ENCODE measurements around the gene EFEMP2. TPM values are rescaled to one million over a fixed set of nuclear protein-coding genes. Genes with fewer than 3 reads are reported as not detected.

The EFEMP2 gene
- total and polyA plus RNA-seq, 2 experiments from 2014 or later, result 161 to 216 TPM

DNA sequence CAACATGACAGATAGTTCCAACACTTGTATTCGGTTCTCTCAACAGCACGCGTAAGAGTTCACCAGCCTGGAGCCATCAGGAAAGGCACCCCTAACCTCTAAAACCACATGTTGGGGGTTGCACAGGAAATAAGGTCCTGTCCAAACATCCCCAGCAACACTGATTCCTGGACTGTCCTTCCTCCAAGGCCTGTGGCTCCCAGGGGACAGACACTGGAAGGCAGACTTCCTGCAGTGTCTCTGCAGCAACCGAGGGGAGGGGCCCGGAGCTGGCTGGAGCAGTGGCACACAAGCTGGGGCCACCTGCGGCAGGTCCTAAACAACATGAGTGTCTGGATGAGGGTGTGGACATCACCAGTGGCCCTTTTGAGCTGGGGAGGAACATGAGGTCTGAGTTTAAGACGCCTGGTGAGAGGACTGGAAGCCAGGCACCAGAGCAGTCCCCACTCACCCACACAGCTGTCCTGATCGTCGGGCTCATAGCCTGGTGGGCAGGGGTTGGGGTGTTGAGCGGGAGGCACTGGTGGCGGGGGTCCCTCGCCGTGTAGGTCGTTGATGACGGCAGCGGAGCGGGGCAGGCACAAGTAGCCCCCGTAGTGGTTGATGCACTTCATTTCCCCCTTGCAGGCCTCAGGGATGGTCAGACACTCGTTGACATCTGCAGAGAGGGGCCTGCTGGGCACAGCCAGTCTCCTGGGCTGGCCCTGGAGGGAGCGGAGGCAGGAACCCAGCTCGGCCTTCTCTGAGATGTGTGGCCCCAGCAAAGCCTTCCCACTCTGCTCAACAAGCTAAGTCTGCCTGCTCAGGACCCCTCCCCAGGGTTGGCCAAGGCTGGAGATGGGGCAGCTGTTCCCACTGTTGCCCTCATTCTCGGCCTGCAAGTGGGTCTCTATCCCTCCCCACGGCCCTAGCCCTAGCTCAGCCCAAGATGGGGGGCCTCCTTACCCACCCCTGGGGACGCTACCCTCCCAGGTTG lies 1.6 kb downstream of the EFEMP2 start:
- no peaks in the 10 kb centered on the region for H3K4me1 ChIP-seq (ENCODE audit: low read depth)
- DNase-seq (ENCODE audit: low read depth in 1 of 2, low spot score in 1 of 2), result no peak
- peaks cover 22% of the 10 kb centered on the region for H3K36me3 ChIP-seq
- no peak for TF ChIP-seq CTCF (IDR thresholded peaks at IDR 0.05; ENCODE audit: low read depth, low read length)
- H3K27me3 ChIP-seq, result no peaks in the 10 kb centered on the region
- H3K27ac ChIP-seq, result peak overlapping the region; percentile 97
- H3K4me3 ChIP-seq, result peak overlapping the region; percentile 95
- H3K9me3 ChIP-seq (ENCODE audit: low read depth), result no peaks in the 10 kb centered on the region

- Histone ChIP-seq H3K4me1 (ENCODE audit: low read depth) (no peaks in the 10 kb centered on the region), H3K36me3 (peaks cover 29% of the 10 kb centered on the region), H3K27ac (no peak overlapping the region)
These were observed 2.3 kb downstream of the EFEMP2 start for GRCh38 chr11:65870307-65870658.

GRCh38 chr11:65869643-65870306 lies 2.8 kb downstream of the EFEMP2 start:
- DNase-seq (ENCODE audit: low read depth in 1 of 2, low spot score in 1 of 2), result no peak
- no peak for TF ChIP-seq CTCF (IDR thresholded peaks at IDR 0.05; ENCODE audit: low read depth, low read length)
- H3K27me3 ChIP-seq, result no peaks in the 10 kb centered on the region
- H3K27ac ChIP-seq, result no peak overlapping the region
- H3K36me3 ChIP-seq, result peaks cover 35% of the 10 kb centered on the region
- H3K4me3 ChIP-seq, result no peak overlapping the region
- no peaks in the 10 kb centered on the region for H3K9me3 ChIP-seq (ENCODE audit: low read depth)
- H3K4me1 ChIP-seq (ENCODE audit: low read depth), result no peaks in the 10 kb centered on the region

More at GRCh38 chr11:65870307-65870658, 2.3 kb downstream of the EFEMP2 start:
- no peaks in the 10 kb centered on the region for H3K27me3 ChIP-seq
- no peaks in the 10 kb centered on the region for H3K9me3 ChIP-seq (ENCODE audit: low read depth)
- DNase-seq (ENCODE audit: low read depth in 1 of 2, low spot score in 1 of 2), result no peak
- TF ChIP-seq CTCF (IDR thresholded peaks at IDR 0.05; ENCODE audit: low read depth, low read length), result no peak
- no peak overlapping the region for H3K4me3 ChIP-seq

DNA sequence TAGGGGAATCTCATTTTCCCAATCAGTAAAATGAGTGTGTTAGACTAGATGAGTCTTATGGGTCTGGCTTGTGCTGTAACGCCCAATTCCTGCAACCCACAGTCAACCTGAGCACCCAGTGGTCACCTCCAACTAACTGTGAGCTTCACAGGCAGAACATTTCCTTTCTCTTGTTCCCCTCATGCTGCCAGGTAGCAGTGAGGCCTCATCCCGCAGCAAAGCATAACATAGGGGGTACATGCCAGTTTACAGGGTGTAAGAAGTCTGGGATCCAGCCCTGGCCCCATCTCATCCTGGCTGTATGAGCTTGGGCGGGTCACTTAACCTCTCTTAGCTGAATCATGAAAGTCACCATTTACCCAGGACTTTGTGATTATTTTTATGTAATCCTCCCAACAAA lies 3.7 kb downstream of the EFEMP2 start:
- Histone ChIP-seq H3K9me3 (ENCODE audit: low read depth) (no peaks in the 10 kb centered on the region), H3K4me1 (ENCODE audit: low read depth) (no peaks in the 10 kb centered on the region), H3K36me3 (peaks cover 43% of the 10 kb centered on the region), H3K4me3 (no peak overlapping the region), H3K27ac (no peak overlapping the region), H3K27me3 (no peaks in the 10 kb centered on the region)
- no peak for TF ChIP-seq CTCF (IDR thresholded peaks at IDR 0.05; ENCODE audit: low read depth, low read length)
- no peak for DNase-seq (ENCODE audit: low read depth in 1 of 2, low spot score in 1 of 2)

- no peaks in the 10 kb centered on the region for H3K9me3 ChIP-seq (ENCODE audit: low read depth)
- H3K4me1 ChIP-seq (ENCODE audit: low read depth), result no peaks in the 10 kb centered on the region
- no peak overlapping the region for H3K27ac ChIP-seq
- H3K36me3 ChIP-seq, result peaks cover 49% of the 10 kb centered on the region
- no peaks in the 10 kb centered on the region for H3K27me3 ChIP-seq
- no peak overlapping the region for H3K4me3 ChIP-seq
- no peak for DNase-seq (ENCODE audit: low read depth in 1 of 2, low spot score in 1 of 2)
- no peak for TF ChIP-seq CTCF (IDR thresholded peaks at IDR 0.05; ENCODE audit: low read depth, low read length)
These were observed 4.4 kb downstream of the EFEMP2 start for GRCh38 chr11:65868076-65868667.

Measured in cardiac muscle cell (in vitro differentiated cells and primary cell).